Mucosa of gallbladder (tissue), 1 donor: ENCODE data around the gene SLC39A10. TPM values are rescaled to one million over a fixed set of nuclear protein-coding genes. Genes with fewer than 3 reads are reported as not detected.
"Not testable (repeated sequence)": the region's sequence is repeated elsewhere in the genome, so short reads cannot be mapped to it uniquely, and the experiment has no call there.

Experiments used
- DNase-seq: peaks from one replicate; pipeline ENCODE4 v3.0.0-alpha.2; 2020; ENCODE audit warnings: low spot score
- total RNA-seq: library from RNA; stranded (reverse); gene quantifications from one replicate; pipeline ENCODE4 v1.2.1, GENCODE V29; 2021
- donor health status: DM: no; HTN: no; CAD: no.

The SLC39A10 gene
- total RNA-seq, 1 donor from 2014 or later = 28.3 TPM

DNA sequence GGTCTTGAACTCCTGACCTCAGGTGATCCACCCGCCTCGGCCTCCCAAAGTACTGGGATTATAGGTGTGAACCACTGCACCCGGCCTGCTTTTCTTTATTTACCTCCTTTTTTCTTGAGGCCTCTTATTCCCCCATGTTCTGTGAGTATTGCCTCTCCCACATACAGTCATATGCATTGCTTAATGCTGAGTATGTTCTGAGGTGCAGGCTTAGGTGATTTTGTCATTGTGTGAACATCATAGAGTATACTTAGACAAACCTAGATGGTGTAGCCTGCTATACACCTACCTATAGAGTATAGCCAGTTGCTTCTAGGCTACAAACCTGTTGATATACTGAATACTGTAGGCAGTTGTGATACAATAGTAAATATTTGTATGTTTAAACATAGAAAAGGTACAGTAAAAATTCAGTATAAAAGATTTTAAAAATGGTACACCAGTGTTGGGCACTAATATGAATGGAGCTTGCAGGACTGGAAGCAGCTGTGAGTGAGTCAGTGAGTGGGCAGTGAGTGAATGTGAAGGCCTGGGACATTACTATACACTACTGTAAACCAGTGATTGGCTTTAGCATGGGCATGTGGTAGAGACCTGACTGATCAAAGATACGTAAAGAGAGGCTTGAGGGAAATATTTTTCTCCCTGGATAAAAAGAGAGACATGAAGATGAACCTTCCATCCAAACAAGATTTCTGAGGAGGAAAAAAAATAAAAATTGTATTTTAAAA is 17.6 kb downstream of the SLC39A10 start:
- no peak for DNase-seq

DNA sequence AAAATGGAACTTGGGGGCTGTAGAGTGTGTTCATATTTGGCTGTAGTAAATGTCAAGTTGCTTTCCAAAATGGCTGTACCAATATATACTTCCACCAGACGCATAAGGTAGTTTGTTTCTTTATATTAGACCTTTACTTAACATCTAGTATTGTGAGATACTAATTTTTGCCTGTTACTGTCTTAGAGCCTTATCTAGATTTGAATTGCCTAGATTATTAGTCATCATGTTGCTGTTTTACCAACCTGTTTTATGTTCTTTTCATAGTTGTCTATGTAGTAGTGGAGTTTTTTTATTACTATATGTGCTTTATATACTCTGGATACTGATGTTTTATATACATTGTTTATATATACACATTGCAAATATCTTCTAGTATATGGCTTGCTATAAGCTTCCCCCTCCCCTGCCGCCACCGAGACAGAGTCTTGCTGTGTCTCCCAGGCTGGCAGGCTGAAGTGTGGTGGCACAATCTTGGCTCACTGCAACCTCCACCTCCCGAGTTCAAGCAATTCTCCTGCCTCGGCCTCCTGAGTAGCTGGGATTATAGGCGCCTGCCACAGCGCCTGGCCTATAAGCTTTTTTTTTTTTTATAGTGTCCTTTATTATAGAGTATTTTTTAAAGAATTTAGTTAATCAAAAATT is 18.9 kb downstream of the SLC39A10 start:
- no peak for DNase-seq

DNA sequence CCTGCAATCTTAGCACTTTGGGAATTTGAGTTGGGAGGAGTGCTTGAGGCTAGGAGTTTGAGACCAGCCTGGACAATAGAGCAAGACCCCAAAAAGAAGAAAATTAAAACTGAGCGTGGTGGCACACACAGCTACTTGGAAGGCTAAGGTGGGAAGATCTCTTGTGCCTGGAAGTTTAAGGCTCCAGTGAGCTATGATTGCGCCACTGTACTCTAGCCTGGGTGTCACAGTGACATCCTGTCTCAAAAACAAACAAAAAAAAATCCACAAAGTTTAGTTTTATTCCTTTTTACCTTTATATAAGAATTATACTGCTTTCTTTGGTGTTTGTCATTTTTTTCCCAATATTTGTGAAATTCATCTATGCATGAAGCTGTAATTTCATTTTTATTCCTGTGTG is 20.3 kb downstream of the SLC39A10 start:
- no peak for DNase-seq

DNA sequence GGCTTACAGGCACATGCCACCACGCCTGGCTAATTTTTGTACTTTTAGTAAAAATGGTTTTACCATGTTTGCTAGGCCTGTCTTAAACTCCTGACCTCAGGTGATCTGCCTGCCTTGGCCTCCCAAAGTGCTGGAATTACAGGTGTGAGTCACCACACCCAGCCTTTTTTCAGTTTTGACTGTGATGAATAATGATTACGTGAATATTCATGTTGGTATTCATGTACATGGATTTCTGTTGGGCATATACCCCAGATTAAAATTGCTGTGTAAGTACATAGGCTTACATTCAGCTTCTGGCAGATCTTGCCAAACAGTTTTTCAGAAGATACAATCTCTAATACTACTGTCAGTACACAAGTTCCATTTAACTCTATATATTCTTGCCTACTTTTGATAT is 20.9 kb downstream of the SLC39A10 start:
- DNase-seq = no peak

DNA sequence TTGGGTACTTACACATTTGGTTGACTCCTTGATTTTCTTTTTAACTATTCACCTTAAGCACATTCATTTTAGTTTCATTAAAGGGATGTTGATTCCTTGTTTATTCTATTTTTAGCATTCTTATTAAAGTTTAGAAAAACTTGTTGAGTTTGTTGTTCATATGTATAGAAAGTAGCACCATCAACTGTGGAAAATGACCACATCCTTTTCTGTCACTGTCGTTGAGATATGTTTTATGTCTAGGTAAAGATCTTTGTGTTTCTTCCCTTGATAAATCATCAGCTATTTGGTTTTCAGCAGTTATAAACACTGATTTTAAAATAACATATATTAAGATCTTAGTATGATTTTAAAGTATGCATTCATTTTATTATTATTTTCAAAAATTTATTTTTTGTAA is 25.1 kb downstream of the SLC39A10 start:
- no peak for DNase-seq

DNA sequence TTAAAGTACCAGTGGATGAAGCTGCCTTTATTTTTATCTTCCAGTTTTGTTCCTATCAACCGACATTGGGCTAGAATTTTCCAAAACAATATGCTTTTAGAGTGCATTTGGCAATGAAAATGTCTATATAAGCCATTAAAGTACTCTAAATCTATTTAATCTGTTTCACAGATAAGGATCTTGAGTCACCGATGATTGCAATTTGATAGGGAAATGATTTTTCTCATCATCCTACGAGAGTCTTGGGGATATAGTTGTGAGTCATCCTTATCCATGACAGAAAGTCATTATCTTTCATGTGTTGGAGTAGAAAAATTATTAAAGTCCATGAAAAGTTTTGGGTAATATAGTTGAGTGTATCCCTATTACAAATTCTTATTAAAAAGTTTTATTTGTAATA is 26.1 kb downstream of the SLC39A10 start:
- DNase-seq = no peak

DNA sequence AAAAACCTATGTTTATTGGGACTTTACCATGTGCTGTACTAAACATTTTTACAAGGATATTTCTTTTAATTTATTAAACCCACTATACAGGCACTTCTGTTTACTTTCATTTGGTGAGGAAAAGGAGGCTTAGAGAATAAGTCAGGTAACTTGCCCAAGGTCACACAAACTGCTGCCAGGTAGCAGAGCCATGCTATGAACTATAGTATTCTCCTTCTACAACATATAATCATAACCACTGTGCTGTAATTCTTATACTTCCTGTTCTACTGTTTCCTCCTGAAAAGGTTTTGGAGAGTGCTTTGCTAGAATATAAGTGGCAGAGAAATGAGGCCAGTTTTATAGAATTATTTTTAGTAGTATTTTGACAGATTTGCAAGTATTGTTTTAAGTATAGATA is 29.5 kb downstream of the SLC39A10 start:
- no peak for DNase-seq

DNA sequence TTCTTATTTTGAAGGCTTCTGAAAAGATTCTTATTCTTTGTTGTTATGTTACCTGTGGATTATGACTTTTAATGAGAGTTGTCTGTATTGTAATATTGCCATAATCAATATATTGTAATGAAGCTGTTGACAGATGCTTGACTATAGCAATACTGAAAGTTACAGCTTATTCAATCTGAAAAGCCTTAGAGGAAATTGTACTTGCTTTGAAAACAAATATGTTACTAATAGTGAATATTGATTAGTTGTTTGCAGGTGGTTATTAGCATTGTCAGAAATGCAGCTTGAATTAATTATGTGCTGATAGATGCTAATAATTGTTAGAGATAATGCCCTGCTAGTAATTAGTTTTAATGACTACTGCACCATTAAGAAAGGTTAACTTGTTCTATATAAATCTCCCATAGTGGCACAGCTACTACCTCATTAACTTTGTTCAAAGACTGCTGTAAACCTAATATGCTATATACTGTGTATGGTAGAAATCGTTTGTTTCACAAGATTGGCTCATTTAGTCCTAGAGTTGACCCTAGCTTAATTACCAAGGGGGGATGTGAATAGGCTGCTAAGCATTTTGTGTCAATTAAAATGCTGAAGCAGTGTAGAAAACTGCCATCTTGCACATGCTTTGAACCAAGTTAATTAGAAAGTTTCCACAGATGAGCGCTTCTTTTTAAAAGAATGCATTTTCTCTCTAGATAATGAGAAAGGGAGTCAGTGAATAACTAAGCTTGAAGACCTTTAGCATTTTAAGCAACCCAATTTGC is 30.5 kb downstream of the SLC39A10 start:
- DNase-seq = no peak

DNA sequence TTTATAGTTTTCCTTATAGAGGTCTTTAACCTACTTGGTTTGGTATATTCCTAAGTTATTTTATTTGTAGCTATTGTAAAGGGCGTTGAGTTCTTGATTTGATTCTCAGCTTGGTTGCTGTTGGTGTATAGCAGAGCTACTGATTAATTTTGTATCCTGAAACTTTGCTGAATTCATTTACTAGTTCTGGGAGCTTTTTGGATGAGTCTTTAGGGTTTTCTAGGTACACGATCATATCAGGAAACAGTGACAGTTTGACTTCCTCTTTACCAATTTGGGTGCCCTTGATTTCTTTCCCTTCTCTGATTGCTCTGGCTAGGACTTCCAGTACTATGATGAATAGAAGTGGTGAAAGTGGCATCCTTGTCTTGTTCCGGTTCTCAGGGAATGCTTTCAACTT is 35.5 kb downstream of the SLC39A10 start:
- DNase-seq = not testable (repeated sequence)

DNA sequence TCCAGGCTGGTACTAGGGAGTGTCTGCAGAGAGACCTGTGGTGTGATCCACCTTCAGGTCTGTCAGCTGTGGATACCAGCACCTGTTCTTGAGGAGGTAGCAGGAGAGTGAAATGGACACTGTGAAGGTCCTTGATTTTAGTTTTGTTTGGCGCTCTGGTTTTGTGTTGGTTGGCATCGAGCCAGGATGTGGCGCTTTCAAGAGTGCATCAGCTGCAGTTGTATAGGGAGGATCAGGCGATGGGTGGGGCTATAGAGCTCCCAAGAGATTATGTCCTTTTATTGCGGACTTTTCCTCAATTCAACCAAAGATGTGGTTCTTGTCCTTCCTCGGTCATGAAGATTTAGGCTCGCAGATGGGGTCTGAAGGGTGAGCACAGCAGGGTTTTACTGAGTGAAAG is 37.5 kb downstream of the SLC39A10 start:
- no peak for DNase-seq

DNA sequence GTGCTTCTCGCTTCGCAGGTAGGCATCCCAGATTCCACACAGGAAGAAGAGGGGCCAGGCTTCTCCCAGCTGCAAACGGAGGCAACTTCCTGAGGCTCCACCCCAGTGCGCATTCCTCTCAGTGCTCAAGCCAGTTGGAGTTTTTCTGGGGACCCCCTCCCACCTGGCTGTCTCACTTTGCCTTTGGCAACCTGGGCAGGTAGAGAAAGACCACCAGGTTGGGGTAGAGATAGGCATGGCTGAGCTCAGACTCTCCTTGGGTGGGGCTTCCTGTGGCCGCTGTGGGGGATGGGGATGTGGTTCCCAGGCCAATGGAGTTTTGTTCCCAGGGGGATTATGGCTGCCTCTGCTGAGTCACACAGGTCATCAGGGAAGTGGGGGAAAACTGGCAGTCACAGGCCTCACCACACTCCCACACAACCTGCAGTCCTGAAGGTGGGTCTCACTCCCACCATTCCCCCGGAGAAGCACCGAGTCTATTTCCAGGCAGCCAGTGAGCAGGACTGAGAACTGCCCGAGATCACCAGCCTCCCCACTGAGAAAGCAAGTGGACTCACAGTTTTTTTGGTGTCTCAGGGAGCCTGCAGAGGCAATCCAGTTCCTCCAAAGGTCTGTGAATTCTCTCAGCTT is 38.1 kb downstream of the SLC39A10 start:
- no peak for DNase-seq

DNA sequence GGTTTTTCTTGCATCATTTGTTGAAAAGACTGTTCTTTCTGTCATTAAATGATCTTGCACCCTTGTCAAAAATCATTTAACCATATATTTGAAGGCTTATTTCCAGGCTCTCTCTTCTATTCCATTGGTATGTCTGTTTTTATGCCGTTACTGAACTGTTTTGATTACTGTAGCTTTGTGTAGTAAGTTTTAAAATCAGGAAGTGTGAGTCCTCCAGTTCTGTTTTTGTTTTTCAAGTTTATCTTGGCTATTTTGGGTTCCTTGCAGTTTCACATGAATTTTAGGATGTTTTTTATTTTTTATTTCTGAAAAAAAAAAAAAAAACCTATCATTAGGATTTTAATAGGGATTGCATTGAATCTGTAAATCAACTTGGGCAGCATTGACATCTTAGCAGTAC is 39.0 kb downstream of the SLC39A10 start:
- no peak for DNase-seq

DNA sequence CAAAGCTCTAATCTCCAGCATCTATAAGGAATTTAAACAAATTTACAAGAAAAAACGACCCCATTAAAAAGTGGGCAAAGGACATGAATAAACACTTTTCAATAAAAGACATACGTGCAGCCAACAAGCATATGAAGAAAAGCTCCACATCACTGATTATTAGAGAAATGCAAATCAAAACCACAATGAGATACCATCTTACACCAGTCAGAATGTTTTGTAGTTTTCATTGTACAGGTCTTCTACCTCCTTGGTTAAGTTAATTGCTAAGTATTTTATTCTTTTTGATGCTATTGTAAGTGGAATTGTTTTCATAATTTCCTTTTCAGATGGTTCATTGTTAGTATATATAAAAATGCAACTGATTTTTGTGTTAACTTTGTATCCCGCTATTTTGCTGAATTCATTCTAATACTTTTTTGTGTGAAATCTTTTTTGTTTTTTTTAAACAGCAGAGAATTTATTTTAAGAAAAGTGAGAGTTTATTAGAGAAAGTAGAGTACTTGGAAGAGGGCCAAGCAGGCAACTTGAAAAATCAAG is 40.7 kb downstream of the SLC39A10 start:
- no peak for DNase-seq

DNA sequence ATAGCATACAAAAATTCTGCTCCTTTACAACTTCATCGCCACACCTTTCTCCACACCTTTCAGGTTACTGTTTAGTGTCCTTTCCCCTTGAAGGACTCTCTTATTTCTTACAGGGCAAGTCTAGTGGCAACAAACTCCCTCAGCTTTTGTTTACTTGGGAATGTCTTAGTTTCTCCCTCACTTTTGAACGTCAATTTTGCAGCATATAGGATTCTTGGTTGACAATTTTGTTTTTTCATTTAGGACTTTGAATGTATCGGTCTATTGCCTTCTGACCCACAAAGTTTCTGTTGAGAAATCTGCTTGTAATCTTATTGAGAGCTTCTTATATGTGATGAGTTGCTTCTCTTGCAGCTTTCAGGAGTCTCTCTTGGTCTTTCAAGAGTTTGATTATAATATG is 43.5 kb downstream of the SLC39A10 start:
- no peak for DNase-seq

DNA sequence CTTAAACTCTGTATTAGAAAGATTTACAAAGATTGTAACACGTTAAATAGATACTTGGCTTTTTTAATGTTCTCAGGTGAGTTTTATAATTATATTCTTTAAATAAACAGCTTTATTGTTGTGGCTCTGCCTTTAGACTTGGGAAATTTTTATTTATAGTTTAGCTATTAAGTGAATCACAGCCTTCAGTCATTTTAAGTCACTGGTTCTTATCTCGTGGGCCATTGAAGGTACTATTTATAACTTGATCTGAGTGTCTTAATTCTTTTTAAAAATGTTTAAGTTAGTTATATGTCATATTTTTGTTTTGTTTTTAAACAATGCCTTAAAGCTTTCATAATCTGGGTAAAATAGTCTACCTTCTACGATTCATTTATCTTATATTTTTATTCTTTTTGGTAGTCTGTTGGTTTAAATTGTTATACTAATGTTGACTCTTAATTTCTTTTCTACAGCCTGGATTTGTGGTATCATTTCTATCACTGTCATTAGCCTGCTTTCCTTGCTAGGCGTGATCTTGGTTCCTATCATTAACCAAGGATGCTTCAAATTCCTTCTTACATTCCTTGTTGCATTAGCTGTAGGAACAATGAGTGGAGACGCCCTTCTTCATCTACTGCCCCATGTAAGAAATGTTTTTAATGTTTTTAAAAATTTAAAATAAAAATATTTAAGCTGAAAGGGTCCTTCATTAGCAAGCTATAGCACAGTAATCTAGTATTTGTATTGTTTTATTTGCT is 49.3 kb downstream of the SLC39A10 start:
- no peak for DNase-seq

DNA sequence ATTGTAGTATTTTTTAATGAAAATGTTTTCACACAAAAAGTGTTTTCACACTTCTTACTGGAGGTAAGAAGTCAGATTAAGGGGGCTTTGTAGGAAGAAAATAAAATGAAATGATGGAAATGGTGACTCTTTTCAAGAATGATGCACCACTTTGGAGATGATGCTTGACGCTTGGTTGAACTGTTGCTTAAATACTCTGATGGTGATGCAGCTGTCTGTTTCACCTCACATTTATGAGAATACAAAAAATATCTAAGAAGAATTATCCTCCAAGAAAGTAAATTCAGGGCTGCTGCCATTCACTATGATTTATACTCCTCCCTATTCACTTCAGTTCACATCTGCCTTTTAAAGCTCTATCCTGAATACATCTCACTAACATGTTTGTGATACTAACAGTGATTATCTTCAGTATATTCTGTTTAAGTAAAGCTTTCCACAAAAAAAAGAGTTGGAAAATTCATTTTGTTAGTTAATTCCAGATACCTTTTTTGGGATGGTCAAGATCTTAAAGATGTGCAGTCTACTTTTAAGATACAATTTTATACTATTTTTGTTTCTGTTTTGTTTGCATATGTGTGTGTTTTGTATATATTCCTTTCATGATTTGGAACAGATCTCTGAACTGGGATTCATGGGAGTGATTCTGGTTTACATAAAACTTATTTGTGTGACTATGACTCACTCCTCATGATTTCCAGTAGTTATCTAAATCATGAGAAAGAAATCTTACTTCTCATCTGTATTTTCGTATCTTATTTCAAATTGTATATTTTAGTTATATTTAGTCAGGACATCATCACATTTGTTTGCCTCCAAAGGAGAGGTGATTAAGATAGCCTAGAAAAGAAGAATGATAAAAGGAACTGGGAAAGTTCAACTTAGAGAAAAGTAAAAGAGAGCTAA is 53.1 kb downstream of the SLC39A10 start:
- no peak for DNase-seq

DNA sequence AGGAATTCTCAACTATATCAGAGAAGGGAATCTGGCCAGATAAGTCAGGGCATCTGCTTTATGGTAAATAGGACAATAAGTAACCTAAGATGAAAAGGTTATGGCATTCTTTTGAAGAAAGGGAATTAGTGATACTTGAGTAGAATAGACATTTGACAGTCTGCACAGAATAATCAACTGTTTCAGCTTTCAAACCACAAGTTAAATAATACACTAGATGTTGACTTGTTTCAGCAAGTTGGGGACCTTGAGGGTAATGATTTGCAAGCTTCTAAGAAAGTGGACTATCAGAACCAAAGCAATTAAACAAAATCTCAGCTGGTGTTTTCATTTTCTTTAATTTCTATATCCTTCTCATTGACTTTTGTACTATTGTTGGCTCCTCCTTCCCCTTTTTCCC is 54.5 kb downstream of the SLC39A10 start:
- no peak for DNase-seq

DNA sequence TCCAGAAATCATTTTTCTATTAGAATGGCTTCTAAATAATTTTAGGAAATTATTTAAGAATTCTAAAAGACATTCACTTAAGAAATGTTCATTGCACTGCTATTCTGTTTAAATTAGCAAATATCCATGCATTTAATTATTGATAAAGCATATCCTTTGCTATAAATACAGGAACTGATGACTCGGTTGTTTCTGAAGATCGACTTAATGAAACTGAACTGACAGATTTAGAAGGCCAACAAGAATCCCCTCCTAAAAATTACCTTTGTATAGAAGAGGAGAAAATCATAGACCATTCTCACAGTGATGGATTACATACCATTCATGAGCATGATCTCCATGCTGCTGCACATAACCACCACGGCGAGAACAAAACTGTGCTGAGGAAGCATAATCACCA is 59.4 kb downstream of the SLC39A10 start:
- DNase-seq = no peak

DNA sequence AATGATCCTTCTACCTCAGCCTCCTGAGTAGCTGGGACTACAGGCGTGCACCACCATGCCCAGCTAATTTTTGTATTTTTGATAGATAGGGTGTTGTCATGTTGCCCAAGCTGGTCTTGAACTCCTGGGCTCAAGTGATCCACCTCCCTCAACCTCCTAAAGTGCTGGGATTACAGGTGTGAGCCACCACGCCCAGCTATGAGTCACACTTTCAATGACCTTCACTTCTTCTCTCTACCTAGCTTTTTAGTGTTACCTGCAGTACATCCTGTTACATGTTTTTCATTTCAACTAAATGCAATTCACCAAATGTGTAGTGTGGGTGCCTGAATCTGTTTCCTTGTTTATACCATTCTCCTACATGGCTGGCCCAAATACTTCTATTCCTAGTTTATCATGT is 64.0 kb downstream of the SLC39A10 start:
- DNase-seq = no peak

DNA sequence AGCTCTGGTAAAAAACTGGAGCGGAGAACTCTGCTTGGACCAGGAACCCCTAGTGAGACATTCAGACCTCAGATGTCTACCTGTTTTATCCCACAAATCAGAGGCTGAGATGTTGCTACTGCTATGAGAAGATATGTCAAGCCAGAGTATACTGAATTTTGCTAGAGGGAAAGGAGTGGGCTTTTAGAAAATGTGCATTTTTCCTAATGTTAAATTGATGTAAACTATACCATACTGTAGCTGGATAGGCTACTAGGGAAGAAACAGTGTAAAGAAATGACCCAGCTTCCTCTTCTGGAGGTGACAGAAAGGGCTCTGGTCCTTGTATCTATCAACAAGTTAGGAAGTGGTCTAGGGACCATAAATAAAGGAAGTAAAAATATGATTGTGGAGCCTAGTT is 65.0 kb downstream of the SLC39A10 start:
- DNase-seq = no peak
